ENCODE results near the gene SP4. TPM values are rescaled to one million over a fixed set of nuclear protein-coding genes. Genes with fewer than 3 reads are reported as not detected.

Gene SP4
- total RNA-seq, 1 donor from 2014 or later, result 5.4 TPM

Other genes with a start within 250 kb of the SP4 start
- gene DNAH11, start 115.0 kb downstream of the SP4 start, total RNA-seq, result under 0.01 and 3.4 TPM in 2 replicates